GM10248 (cell line): ENCODE data around the gene LRRFIP2.

Source experiments
- CTCF ChIA-PET: fragments of 300-600 bp; sonication (Branson Sonifier 250); formaldehyde crosslinking; extraction: SDS; loops from one replicate; lab custom pipeline; 2021; ENCODE audit warnings: antibody characterized with exemption; lab: Yijun Ruan, JAX
- POLR2A ChIA-PET: fragments of 350-650 bp; sonication (Branson Sonifier 250); formaldehyde crosslinking; extraction: SDS; loops from one replicate; lab custom pipeline; 2020; ENCODE audit warnings: antibody characterized with exemption; lab: Yijun Ruan, JAX
- DNase-seq: peaks from one replicate; pipeline ENCODE4 v3.0.0; 2012; ENCODE audit errors: extremely low spot score
- CTCF ChIP-seq: IDR thresholded peaks from 2 replicates; pipeline ENCODE4 v1.5.1; 2012; ENCODE audit warnings: mild to moderate bottlenecking, low read depth; ENCODE audit errors: extremely low read depth, missing control alignments, control extremely low read depth

Gene LRRFIP2

GRCh38 chr3:37190667-37191066 is 16.3 kb upstream of the LRRFIP2 start:
- TF ChIP-seq CTCF: no peak
- ChIA-PET CTCF (interaction anchor here (1.4 to 1.9 kb wide), 3 partner anchors 10 to 36 kb away, joined by 3 to 6 read pairs (median 4); no protein-coding TSS in a partner anchor), POLR2A (no interaction called here)
- no peak for DNase-seq

GRCh38 chr3:37189109-37189508 is 14.7 kb upstream of the LRRFIP2 start:
- POLR2A ChIA-PET: no interaction called here
- no peak for DNase-seq
- CTCF ChIA-PET: no interaction called here
- TF ChIP-seq CTCF: no peak

- no peak for TF ChIP-seq CTCF
- CTCF ChIA-PET: no interaction called here
- DNase-seq: no peak
- POLR2A ChIA-PET: no interaction called here
These were observed 9.6 kb upstream of the LRRFIP2 start for GRCh38 chr3:37183976-37184375.

- no peak for DNase-seq
- TF ChIP-seq CTCF: no peak
- POLR2A ChIA-PET: no interaction called here
- CTCF ChIA-PET: interaction anchor here (1.6 kb wide), 1 partner anchor 30 kb away, joined by 4 read pairs; no protein-coding TSS in a partner anchor
These were observed 9.0 kb upstream of the LRRFIP2 start for GRCh38 chr3:37183375-37183831.

- DNase-seq: no peak
- ChIA-PET POLR2A (no interaction called here), CTCF (interaction anchor here (1.5 to 1.6 kb wide), 2 partner anchors 31 to 42 kb away, joined by 3 to 4 read pairs; no protein-coding TSS in a partner anchor)
- TF ChIP-seq CTCF: no peak
These were observed 8.4 kb upstream of the LRRFIP2 start for GRCh38 chr3:37182816-37183215.

- ChIA-PET CTCF (interaction anchor here (1.0 to 1.5 kb wide), 2 partner anchors 41 to 224 kb away, joined by 3 to 4 read pairs; no protein-coding TSS in a partner anchor), POLR2A (no interaction called here)
- no peak for DNase-seq
- no peak for TF ChIP-seq CTCF
These were observed 7.4 kb upstream of the LRRFIP2 start for GRCh38 chr3:37181756-37182155.
